HG03469 (cell line): Measurements from ENCODE around the gene ZNF12.

ENCODE experiments used
- ATAC-seq: cut with Tn5 transposase; IDR thresholded peaks from one replicate; pipeline ENCODE4 v1.9.1; 2021; ENCODE audit warnings: mild to moderate bottlenecking, moderate library complexity, moderate number of reproducible peaks; ENCODE audit not compliant: unreplicated experiment

Gene ZNF12

GRCh38 chr7:6648066-6648814 is 58.5 kb downstream of the ZNF12 start:
- no peak for ATAC-seq

- no peak for ATAC-seq
Measured at GRCh38 chr7:6647541-6647940, 59.2 kb downstream of the ZNF12 start.

DNA sequence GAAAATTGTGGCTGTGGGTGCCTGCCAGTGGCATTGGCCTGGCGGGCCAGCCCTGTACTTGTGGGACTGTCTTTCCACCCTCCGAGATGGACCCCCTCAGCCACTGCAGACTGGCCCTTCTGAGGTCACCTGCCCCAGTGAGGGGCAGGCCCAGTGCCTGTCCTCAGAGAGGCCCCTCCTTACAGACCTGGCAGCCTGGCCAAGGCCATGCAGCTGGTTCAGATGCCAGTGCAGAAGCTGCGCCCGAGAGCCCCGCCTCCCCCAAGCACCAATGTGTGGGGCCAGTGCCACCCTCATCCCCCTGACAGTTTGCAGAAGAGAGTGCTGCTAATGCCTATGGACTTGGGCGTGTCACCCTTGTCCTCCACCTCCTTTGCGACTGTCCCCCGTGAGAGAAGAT is 59.7 kb downstream of the ZNF12 start:
- no peak for ATAC-seq

DNA sequence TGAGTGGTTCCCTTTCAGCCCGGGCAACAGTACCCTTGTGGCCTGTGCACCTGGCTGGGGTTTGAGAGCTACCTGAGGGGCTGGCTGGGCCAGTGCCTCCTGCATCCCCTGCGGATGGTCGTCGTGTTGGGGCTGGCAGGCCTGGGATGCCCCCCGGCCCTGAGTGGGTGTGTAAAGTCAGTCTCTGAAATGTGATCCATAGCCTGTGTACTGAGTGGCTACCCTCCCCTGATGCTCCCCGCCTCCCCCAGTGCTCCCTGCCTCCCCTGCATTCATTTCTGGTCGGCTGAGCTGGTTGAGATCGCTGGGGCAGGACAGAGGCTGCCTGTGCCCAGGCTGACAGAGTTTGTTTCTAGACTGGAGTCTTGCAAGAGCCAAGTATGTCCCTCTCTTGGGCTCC is 60.3 kb downstream of the ZNF12 start:
- no peak for ATAC-seq

DNA sequence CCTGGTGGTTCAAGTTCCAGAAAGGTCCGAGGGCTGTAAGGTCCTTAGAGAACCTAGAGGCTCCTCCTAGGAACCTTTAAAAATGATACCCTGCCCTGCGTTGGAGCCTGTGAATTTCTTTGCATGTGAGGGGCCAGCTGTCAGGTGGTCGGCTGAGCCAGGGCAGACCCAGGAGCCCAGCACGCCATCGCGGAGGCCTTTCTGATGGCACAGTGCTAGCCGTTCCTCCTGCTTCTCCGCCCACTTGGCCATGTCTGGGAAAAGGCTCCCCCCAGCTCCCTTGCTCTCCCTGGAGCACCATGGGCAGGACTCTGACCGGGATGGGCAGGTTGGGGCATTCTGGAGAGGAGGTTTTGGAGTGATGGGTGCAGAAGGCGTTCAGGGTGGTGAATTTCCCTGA is 62.0 kb downstream of the ZNF12 start:
- no peak for ATAC-seq

GRCh38 chr7:6643915-6644625 is 62.7 kb downstream of the ZNF12 start:
- ATAC-seq = no peak

GRCh38 chr7:6642861-6643640 is 63.7 kb downstream of the ZNF12 start:
- ATAC-seq = no peak

GRCh38 chr7:6642239-6642839 is 64.4 kb downstream of the ZNF12 start:
- no peak for ATAC-seq

DNA sequence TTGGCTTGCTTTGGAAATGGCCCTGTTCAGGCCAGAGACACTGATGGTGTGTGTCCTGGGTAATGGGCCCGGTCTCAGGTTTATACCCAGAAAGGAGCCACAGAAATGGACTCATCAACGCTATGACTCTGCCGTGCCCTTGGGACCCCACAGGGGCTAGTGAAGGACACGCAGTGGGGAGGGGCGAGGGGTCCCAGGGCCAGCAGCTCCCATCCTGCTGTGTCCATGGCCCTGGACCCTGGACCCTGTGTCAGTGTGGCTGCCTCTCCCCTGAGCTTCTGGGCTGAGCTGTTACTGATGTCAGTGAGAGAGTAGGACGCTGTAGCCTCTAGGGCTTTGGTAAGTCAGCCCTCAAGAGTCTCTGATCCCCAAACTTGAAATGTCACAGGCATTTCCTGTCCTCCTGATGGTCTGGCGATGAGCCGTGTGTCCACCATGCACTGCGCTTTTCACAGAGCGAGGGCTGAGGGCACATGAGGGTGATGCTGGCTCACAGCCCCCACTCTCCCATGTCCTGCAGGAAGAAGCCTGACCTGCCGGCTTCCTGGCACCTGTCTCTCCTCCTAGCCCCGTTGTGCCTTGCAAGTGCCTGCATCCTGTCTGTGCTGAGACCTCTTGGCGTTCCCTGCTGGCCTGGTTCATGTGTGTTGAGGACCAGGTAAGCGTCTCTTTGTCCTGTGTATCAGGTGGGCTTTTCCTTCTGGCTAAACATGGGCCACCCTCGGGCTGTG is 65.3 kb downstream of the ZNF12 start:
- ATAC-seq = no peak

DNA sequence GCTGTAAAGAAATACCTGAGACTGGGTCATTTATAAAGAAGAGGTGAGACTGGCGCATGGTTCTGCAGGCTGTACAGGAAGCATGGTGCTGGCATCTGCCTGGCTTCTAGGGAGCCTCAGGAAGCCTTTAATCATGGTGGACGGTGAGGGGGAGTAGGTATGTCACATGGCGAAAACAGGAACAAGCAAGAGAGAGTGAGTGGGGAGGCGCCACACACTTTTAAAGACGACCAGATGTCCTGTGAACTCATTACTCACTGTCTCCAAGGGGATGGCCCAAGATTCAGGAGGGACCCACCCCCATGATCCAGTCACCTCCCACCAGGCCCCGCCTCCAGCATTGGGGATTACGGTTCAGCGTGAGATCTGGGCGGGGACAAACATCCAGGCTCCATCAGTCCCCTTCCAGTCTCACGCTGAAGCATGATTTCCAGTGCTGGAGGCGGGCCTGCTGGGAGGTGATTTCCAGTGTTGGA is 66.5 kb downstream of the ZNF12 start:
- no peak for ATAC-seq

DNA sequence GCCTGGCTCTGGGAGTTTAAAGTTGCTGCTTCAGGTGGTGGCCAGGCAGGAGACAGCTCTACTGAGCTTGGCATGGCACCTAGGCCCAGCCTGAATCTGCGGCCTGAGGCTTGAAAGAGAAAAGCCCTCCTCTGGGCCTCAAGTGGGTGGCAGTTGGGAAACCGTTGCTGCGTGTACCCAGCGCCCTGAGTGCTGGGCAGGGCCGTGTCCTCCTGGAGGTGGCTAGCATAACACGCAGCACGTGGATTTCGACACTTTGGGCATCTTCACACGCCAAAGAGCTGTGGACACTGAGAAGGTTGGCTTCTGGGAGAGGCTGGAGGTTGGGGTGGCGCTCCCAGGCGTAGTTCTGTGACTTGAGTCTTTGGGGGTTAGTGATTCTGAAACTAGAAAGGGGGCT is 67.1 kb downstream of the ZNF12 start:
- no peak for ATAC-seq

DNA sequence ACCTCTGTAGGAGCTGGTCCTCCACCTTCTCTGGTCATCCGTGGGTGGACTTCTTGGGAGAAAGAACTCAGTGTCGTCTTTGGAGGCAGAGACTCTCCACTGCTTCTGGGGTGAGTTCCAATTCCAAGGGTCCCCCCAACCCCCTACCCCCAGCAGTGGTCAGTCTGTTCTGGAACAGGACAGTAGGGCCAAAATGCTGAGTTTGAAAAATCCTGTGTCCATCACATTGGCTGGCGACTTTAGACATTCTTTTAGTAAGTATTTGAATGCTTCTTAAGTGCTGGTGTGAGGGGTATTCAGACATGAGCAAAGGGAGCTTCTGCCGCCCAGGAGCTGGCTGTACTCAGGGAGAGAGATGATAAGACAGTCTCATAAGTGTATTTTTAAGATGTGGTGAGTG is 67.7 kb downstream of the ZNF12 start:
- no peak for ATAC-seq
